Stimulated activated naive CD4-positive, alpha-beta T cell treated with Interleukin-2 at 50 U/mL for 16 hours (primary cell): ENCODE results near the gene ADARB2.
"Not testable (repeated sequence)": the region's sequence is repeated elsewhere in the genome, so short reads cannot be mapped to it uniquely, and the experiment has no call there.

ENCODE experiments used
- DNase-seq: peaks from one replicate; lab custom pipeline; 2025; lab: John Stamatoyannopoulos, UW

The ADARB2 gene

GRCh38 chr10:1642600-1643160 is 94.6 kb downstream of the ADARB2 start:
- no peak for DNase-seq

GRCh38 chr10:1641402-1641801 is 95.9 kb downstream of the ADARB2 start:
- DNase-seq, result no peak

- no peak for DNase-seq
These were observed 98.4 kb downstream of the ADARB2 start for GRCh38 chr10:1638889-1639419.

GRCh38 chr10:1635340-1635739 is 102.0 kb downstream of the ADARB2 start:
- DNase-seq, result no peak

GRCh38 chr10:1634239-1634638 is 103.1 kb downstream of the ADARB2 start:
- no peak for DNase-seq

- no peak for DNase-seq
These were observed 103.5 kb downstream of the ADARB2 start for GRCh38 chr10:1633783-1634182.

- no peak for DNase-seq
These were observed 104.7 kb downstream of the ADARB2 start for GRCh38 chr10:1632596-1632995.

GRCh38 chr10:1632141-1632540 is 105.2 kb downstream of the ADARB2 start:
- no peak for DNase-seq

GRCh38 chr10:1631282-1631681 is 106.0 kb downstream of the ADARB2 start:
- DNase-seq, result no peak

GRCh38 chr10:1630304-1630703 is 107.0 kb downstream of the ADARB2 start:
- DNase-seq, result no peak

- no peak for DNase-seq
These were observed 107.8 kb downstream of the ADARB2 start for GRCh38 chr10:1629326-1630198.

GRCh38 chr10:1628757-1629156 is 108.6 kb downstream of the ADARB2 start:
- no peak for DNase-seq

- no peak for DNase-seq
These were observed 109.4 kb downstream of the ADARB2 start for GRCh38 chr10:1627945-1628344.

GRCh38 chr10:1626835-1627234 is 110.5 kb downstream of the ADARB2 start:
- no peak for DNase-seq

GRCh38 chr10:1626410-1626809 is 110.9 kb downstream of the ADARB2 start:
- no peak for DNase-seq

- no peak for DNase-seq
These were observed 111.6 kb downstream of the ADARB2 start for GRCh38 chr10:1625731-1626130.

- no peak for DNase-seq
These were observed 112.2 kb downstream of the ADARB2 start for GRCh38 chr10:1625079-1625478.

GRCh38 chr10:1624240-1624639 is 113.1 kb downstream of the ADARB2 start:
- DNase-seq, result no peak

GRCh38 chr10:1620803-1621202 is 116.5 kb downstream of the ADARB2 start:
- no peak for DNase-seq

GRCh38 chr10:1617376-1618317 is 119.7 kb downstream of the ADARB2 start:
- not testable (repeated sequence) for DNase-seq

GRCh38 chr10:1616701-1617100 is 120.6 kb downstream of the ADARB2 start:
- DNase-seq, result not testable (repeated sequence)
